SK-N-SH (cell line): Measurements from ENCODE around the gene GPRC5C. TPM values are rescaled to one million over a fixed set of nuclear protein-coding genes. Genes with fewer than 3 reads are reported as not detected.

Experiments used
- CTCF ChIA-PET: fragments of 300-600, 350-600 bp; formaldehyde crosslinking; extraction: SDS; loops from one replicate; lab custom pipeline; 2021; lab: Yijun Ruan, JAX
- POLR2A ChIA-PET: fragments of 350-600 bp; sonication (Branson Sonifier 250); formaldehyde crosslinking; extraction: SDS; loops from one replicate; lab custom pipeline; 2020; ENCODE audit warnings: antibody characterized with exemption, inconsistent platforms; lab: Yijun Ruan, JAX
- DNase-seq: peaks from one replicate; pipeline ENCODE4 v3.0.0; 2012
- H2AFZ ChIP-seq: fragments of 200-600 bp; sonication (generic); 2 replicates; pipeline ENCODE4 v1.8.1; 2016; ENCODE audit warnings: antibody characterized with exemption, mild to moderate bottlenecking, low read depth
- H3F3A ChIP-seq: fragments of 200-600 bp; sonication (generic); replicated peaks from 2 replicates; pipeline ENCODE3; 2016; ENCODE audit warnings: antibody characterized with exemption, mild to moderate bottlenecking; ENCODE audit not compliant: insufficient read depth
- H3K27ac ChIP-seq, 2 experiments: fragments of 200-500 bp in 1 of 2; fragments of 200-600 bp in 1 of 2; sonication (Bioruptor generic) in 1 of 2; sonication (generic), shearing (Covaris generic) in 1 of 2; 2 replicates each; pipeline versions ENCODE4 v1.5.1 to v1.6.1; 2014 to 2016; ENCODE audit warnings: low read depth in 2 of 2, inconsistent platforms in 1 of 2, low read length in 1 of 2, mild to moderate bottlenecking in 1 of 2, mixed read lengths in 1 of 2
- H3K27me3 ChIP-seq: fragments of 200-600 bp; sonication (generic), shearing (Covaris generic); 2 replicates; pipeline ENCODE4 v1.6.1; 2016; ENCODE audit warnings: mixed run types; ENCODE audit not compliant: insufficient read depth
- H3K36me3 ChIP-seq, 2 experiments: fragments of 200-500 bp in 1 of 2; fragments of 200-600 bp in 1 of 2; sonication (Bioruptor generic) in 1 of 2; sonication (generic) in 1 of 2; replicated peaks in 1 of 2; 2 replicates each; pipeline versions ENCODE3 to v1.5.1; 2014 to 2016; ENCODE audit warnings: low read length in 1 of 2, mild to moderate bottlenecking in 1 of 2; ENCODE audit not compliant: insufficient read depth in 2 of 2, control insufficient read depth in 1 of 2
- H3K4me1 ChIP-seq, 2 experiments: fragments of 200-500 bp in 1 of 2; fragments of 200-600 bp in 1 of 2; sonication (Bioruptor generic) in 1 of 2; sonication (generic), shearing (Covaris generic) in 1 of 2; 2 replicates each; pipeline versions ENCODE4 v1.5.1 to v1.6.1; 2014 to 2016; ENCODE audit warnings: low read depth in 1 of 2, low read length in 1 of 2, mixed run types in 1 of 2; ENCODE audit not compliant: insufficient read depth in 2 of 2, control insufficient read depth in 1 of 2
- H3K4me2 ChIP-seq: fragments of 200-600 bp; sonication (generic), shearing (Covaris generic); 2 replicates; pipeline ENCODE4 v1.6.1; 2017; ENCODE audit warnings: mixed run types
- H3K4me3 ChIP-seq, 2 experiments: fragments of 200-500 bp in 1 of 2; fragments of 200-600 bp in 1 of 2; sonication (Bioruptor generic) in 1 of 2; sonication (generic), shearing (Covaris generic) in 1 of 2; 2 replicates each; pipeline versions ENCODE4 v1.5.1 to v1.8.1; 2014 to 2016; ENCODE audit warnings: low read depth in 2 of 2, inconsistent platforms in 1 of 2, low read length in 1 of 2, mild to moderate bottlenecking in 1 of 2, mixed read lengths in 1 of 2, moderate library complexity in 1 of 2
- H3K79me2 ChIP-seq: fragments of 200-600 bp; sonication (generic); 2 replicates; pipeline ENCODE4 v1.8.1; 2017; ENCODE audit warnings: mild to moderate bottlenecking; ENCODE audit not compliant: insufficient read depth
- H3K9ac ChIP-seq: fragments of 200-600 bp; sonication (generic); 2 replicates; pipeline ENCODE4 v1.6.1; 2017; ENCODE audit warnings: mixed run types
- H3K9me2 ChIP-seq: fragments of 200-600 bp; sonication (generic); 2 replicates; pipeline ENCODE4 v1.6.1; 2017; ENCODE audit warnings: mixed run types
- H3K9me3 ChIP-seq: fragments of 200-600 bp; sonication (generic); 2 replicates; pipeline ENCODE4 v1.6.1; 2017; ENCODE audit warnings: mixed run types, mild to moderate bottlenecking, moderate library complexity
- H4K20me1 ChIP-seq: fragments of 200-600 bp; sonication (generic); 2 replicates; pipeline ENCODE4 v1.6.1; 2017; ENCODE audit warnings: mild to moderate bottlenecking, mixed run types; ENCODE audit not compliant: insufficient read depth
- CHD2 ChIP-seq: fragments of 150-350 bp; IDR thresholded peaks from 2 replicates; pipeline ENCODE4 v1.6.1; 2018; ENCODE audit warnings: low read length; ENCODE audit not compliant: partially characterized antibody
- EP300 ChIP-seq, 2 experiments: IDR thresholded peaks; 2 replicates each; pipeline versions ENCODE4 v1.4.0 to v1.6.1; 2012; ENCODE audit warnings: borderline replicate concordance in 1 of 2, low read depth in 1 of 2, low read length in 1 of 2
- EZH2phosphoT487 ChIP-seq: fragments of 200-600 bp; sonication (generic); IDR thresholded peaks from 2 replicates; pipeline ENCODE4 v1.6.1; 2017; ENCODE audit warnings: low read depth, mixed run types, mild to moderate bottlenecking, antibody characterized with exemption, moderate library complexity, borderline replicate concordance
- FOSL2 ChIP-seq: IDR thresholded peaks from 2 replicates; pipeline ENCODE4 v1.4.0; 2012; ENCODE audit warnings: low read depth, mild to moderate bottlenecking, moderate library complexity, borderline replicate concordance
- FOXM1 ChIP-seq: IDR thresholded peaks from 2 replicates; pipeline ENCODE4 v1.4.0; 2012; ENCODE audit warnings: low read depth, mild to moderate bottlenecking
- GABPA ChIP-seq: IDR thresholded peaks from 2 replicates; pipeline ENCODE4 v1.4.0; 2012; ENCODE audit warnings: low read depth, mild to moderate bottlenecking
- IRF3 ChIP-seq: fragments of 150-350 bp; IDR thresholded peaks from 2 replicates; pipeline ENCODE4 v1.6.1; 2016; ENCODE audit warnings: mild to moderate bottlenecking, low read depth, low read length
- JUND ChIP-seq: IDR thresholded peaks from 2 replicates; pipeline ENCODE4 v1.4.0; 2012
- MEF2A ChIP-seq: IDR thresholded peaks from 2 replicates; pipeline ENCODE4 v1.4.0; 2012; ENCODE audit warnings: low read depth, borderline replicate concordance
- MXI1 ChIP-seq: IDR thresholded peaks from 2 replicates; pipeline ENCODE4 v1.6.1; 2012; ENCODE audit warnings: mild to moderate bottlenecking, low read depth, low read length, improper control_type of control experiment
- NFIC ChIP-seq: IDR thresholded peaks from 2 replicates; pipeline ENCODE4 v1.4.0; 2012; ENCODE audit warnings: borderline replicate concordance
- NRF1 ChIP-seq: IDR thresholded peaks from 2 replicates; pipeline ENCODE4 v1.6.1; 2012; ENCODE audit warnings: low read depth, mild to moderate bottlenecking, low read length
- POLR2AphosphoS5 ChIP-seq: IDR thresholded peaks from 2 replicates; pipeline ENCODE4 v1.6.1; 2012; ENCODE audit warnings: low read depth, low read length
- RAD21 ChIP-seq: IDR thresholded peaks from 2 replicates; pipeline ENCODE4 v1.6.1; 2012; ENCODE audit warnings: mild to moderate bottlenecking, low read length
- SIN3A ChIP-seq: IDR thresholded peaks from 2 replicates; pipeline ENCODE4 v1.6.1; 2012; ENCODE audit warnings: low read depth, mild to moderate bottlenecking, low read length, moderate library complexity, borderline replicate concordance
- SMC3 ChIP-seq: IDR thresholded peaks from 2 replicates; pipeline ENCODE4 v1.6.1; 2012; ENCODE audit warnings: low read depth, low read length, improper control_type of control experiment
- TAF1 ChIP-seq: IDR thresholded peaks from 2 replicates; pipeline ENCODE4 v1.6.1; 2012; ENCODE audit warnings: low read depth, mild to moderate bottlenecking, low read length, moderate library complexity, borderline replicate concordance
- TCF12 ChIP-seq: IDR thresholded peaks from 2 replicates; pipeline ENCODE4 v1.4.0; 2012
- USF2 ChIP-seq: fragments of 150-350 bp; IDR thresholded peaks from 2 replicates; pipeline ENCODE4 v1.6.1; 2017; ENCODE audit warnings: antibody characterized with exemption, low read length, low read depth, borderline replicate concordance
- WGBS: methylation state at CpG from one replicate; pipeline ENCODE4 v1.1.6; 2017; ENCODE audit warnings: low lambda C conversion rate; 5-methylcytosine and 5-hydroxymethylcytosine counted together
- polyA plus RNA-seq, 3 experiments: library from polyadenylated mRNA; depleted of rRNA; stranded (reverse); fragments of >200 nt; gene quantifications; 2 replicates each; pipeline ENCODE4 v1.2.3, GENCODE V29; 2012
- TF ChIP-seq, protein P1 (sequence below): fragments of 200-600 bp; sonication (generic); IDR thresholded peaks from 2 replicates; pipeline ENCODE4 v1.6.1; 2017; ENCODE audit warnings: antibody characterized with exemption, mild to moderate bottlenecking, moderate library complexity

GPRC5C gene
- polyA plus RNA-seq, 1 of the 3 experiments (the other 2 are of a cell fraction): not detected

DNA sequence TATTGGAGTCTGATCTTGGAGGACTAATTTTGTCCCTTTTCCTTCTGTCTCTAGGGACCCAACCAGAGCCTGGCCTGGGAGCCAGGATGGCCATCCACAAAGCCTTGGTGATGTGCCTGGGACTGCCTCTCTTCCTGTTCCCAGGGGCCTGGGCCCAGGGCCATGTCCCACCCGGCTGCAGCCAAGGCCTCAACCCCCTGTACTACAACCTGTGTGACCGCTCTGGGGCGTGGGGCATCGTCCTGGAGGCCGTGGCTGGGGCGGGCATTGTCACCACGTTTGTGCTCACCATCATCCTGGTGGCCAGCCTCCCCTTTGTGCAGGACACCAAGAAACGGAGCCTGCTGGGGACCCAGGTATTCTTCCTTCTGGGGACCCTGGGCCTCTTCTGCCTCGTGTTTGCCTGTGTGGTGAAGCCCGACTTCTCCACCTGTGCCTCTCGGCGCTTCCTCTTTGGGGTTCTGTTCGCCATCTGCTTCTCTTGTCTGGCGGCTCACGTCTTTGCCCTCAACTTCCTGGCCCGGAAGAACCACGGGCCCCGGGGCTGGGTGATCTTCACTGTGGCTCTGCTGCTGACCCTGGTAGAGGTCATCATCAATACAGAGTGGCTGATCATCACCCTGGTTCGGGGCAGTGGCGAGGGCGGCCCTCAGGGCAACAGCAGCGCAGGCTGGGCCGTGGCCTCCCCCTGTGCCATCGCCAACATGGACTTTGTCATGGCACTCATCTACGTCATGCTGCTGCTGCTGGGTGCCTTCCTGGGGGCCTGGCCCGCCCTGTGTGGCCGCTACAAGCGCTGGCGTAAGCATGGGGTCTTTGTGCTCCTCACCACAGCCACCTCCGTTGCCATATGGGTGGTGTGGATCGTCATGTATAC, 8.0 kb downstream of the GPRC5C start:
- Histone ChIP-seq H3K9me2 (no peaks in the 10 kb centered on the region), H3K9me3 (peaks cover 10% of the 10 kb centered on the region; the same call in 1 of the 2 replicates), H3K4me1 (peaks cover 0 to 7% of the 10 kb centered on the region in 2 experiments; a peak in 1 of 4 replicates), H3K4me2 (no peak overlapping the region), H3K27ac (no peak overlapping the region), H3K27me3 (no peaks in the 10 kb centered on the region), H3K79me2 (no peaks in the 10 kb centered on the region), H3K4me3 (no peak overlapping the region), H3F3A (peaks cover 3% of the 10 kb centered on the region), H2AFZ (no peak overlapping the region), H3K36me3 (no peaks in the 10 kb centered on the region), H3K9ac (no peak overlapping the region), H4K20me1 (no peaks in the 10 kb centered on the region)
- ChIA-PET CTCF (interaction anchor here (1.2 to 4.3 kb wide), 2 partner anchors 60 to 79 kb away, joined by 3 to 39 read pairs; partner anchors contain the start of gene BTBD17), POLR2A (no interaction called here)
- WGBS: 50% methylated on average over 28 of the region's 31 CpGs
- no peak for DNase-seq
- TF ChIP-seq NFIC (no peak), CHD2 (no peak), TCF12 (no peak), RAD21 (no peak), MXI1 (no peak), FOXM1 (no peak), SMC3 (no peak), NRF1 (no peak), JUND (no peak), TAF1 (no peak), SIN3A (no peak), USF2 (no peak), IRF3 (no peak), EP300 (IDR thresholded peaks at IDR 0.05; ENCODE audit: borderline replicate concordance in 1 of 2, low read depth in 1 of 2, low read length in 1 of 2) (no peak), POLR2AphosphoS5 (no peak), FOSL2 (no peak), EZH2phosphoT487 (no peak), MEF2A (no peak), GABPA (no peak)
- TF ChIP-seq, protein P1, sequence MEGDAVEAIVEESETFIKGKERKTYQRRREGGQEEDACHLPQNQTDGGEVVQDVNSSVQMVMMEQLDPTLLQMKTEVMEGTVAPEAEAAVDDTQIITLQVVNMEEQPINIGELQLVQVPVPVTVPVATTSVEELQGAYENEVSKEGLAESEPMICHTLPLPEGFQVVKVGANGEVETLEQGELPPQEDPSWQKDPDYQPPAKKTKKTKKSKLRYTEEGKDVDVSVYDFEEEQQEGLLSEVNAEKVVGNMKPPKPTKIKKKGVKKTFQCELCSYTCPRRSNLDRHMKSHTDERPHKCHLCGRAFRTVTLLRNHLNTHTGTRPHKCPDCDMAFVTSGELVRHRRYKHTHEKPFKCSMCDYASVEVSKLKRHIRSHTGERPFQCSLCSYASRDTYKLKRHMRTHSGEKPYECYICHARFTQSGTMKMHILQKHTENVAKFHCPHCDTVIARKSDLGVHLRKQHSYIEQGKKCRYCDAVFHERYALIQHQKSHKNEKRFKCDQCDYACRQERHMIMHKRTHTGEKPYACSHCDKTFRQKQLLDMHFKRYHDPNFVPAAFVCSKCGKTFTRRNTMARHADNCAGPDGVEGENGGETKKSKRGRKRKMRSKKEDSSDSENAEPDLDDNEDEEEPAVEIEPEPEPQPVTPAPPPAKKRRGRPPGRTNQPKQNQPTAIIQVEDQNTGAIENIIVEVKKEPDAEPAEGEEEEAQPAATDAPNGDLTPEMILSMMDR: no peak
